Activated B cell treated with CpG ODN at 0.5 μM for 24 hours (primary cell): ENCODE measurements around the gene LAMC3. TPM values are rescaled to one million over a fixed set of nuclear protein-coding genes. Genes with fewer than 3 reads are reported as not detected.
"Not testable (repeated sequence)": the region's sequence is repeated elsewhere in the genome, so short reads cannot be mapped to it uniquely, and the experiment has no call there.

Source experiments
- ATAC-seq: fragments of 200-7000 bp; cut with Tn5 transposase; one replicate; pipeline ENCODE4 v1.10.0; 2021; ENCODE audit warnings: low read depth, mild to moderate bottlenecking, moderate library complexity
- CTCF ChIA-PET: fragments of 350-600 bp; sonication (Branson Sonifier 250); formaldehyde crosslinking; loops from one replicate; lab custom pipeline; 2021; ENCODE audit warnings: antibody characterized with exemption; lab: Charles Lee
- POLR2A ChIA-PET: fragments of 350-600 bp; sonication (Branson Sonifier 250); formaldehyde crosslinking; loops from one replicate; lab custom pipeline; 2021; ENCODE audit warnings: antibody characterized with exemption; lab: Charles Lee
- DNase-seq: peaks from one replicate; pipeline ENCODE4 v3.0.0; 2022
- H3K27ac Mint-ChIP-seq: one replicate; pipeline ENCODE4 v1.8.0; 2020; ENCODE audit warnings: mixed read lengths
- H3K27me3 Mint-ChIP-seq: one replicate; pipeline ENCODE4 v1.8.0; 2021; ENCODE audit warnings: mixed read lengths
- H3K36me3 Mint-ChIP-seq: one replicate; pipeline ENCODE4 v1.8.0; 2021; ENCODE audit warnings: low read depth, mixed read lengths
- H3K4me1 Mint-ChIP-seq: one replicate; pipeline ENCODE4 v1.8.0; 2021; ENCODE audit warnings: mixed read lengths
- H3K4me3 Mint-ChIP-seq: one replicate; pipeline ENCODE4 v1.8.0; 2020; ENCODE audit warnings: mild to moderate bottlenecking, mixed read lengths
- H3K9me3 Mint-ChIP-seq: one replicate; pipeline ENCODE4 v1.8.0; 2020; ENCODE audit warnings: mixed read lengths
- CTCF ChIP-seq: fragments of 200-600 bp; IDR thresholded peaks from one replicate; pipeline ENCODE4 v1.8.0; 2022; ENCODE audit warnings: antibody characterized with exemption, mild to moderate bottlenecking
- intact Hi-C: fragments of 100-400 bp; cut with micrococcal nuclease; formaldehyde crosslinking; loops from one replicate; pipeline ENCODE4 v1.15.1; 2024
- total RNA-seq: library from RNA; stranded (reverse); gene quantifications from 2 replicates; pipeline ENCODE4 v1.2.3, GENCODE V29; 2022

Gene LAMC3
- total RNA-seq, 1 donor from 2014 or later: not detected

GRCh38 chr9:131031005-131031641, 22.1 kb downstream of the LAMC3 start:
- Mint-ChIP-seq H3K36me3 (no peaks in the 10 kb centered on the region), H3K27ac (no peak overlapping the region), H3K9me3 (no peaks in the 10 kb centered on the region), H3K27me3 (no peaks in the 10 kb centered on the region), H3K4me1 (no peaks in the 10 kb centered on the region), H3K4me3 (no peak overlapping the region)
- TF ChIP-seq CTCF: no peak
- ATAC-seq (no peak), DNase-seq (no peak)
- CTCF ChIA-PET: interaction anchor here (1.1 to 1.5 kb wide), 2 partner anchors 15 to 161 kb away, joined by 3 read pairs; no protein-coding TSS in a partner anchor
- POLR2A ChIA-PET: no interaction called here
- intact Hi-C loops: no loop called here

GRCh38 chr9:131031642-131032005, 22.6 kb downstream of the LAMC3 start:
- Mint-ChIP-seq H3K36me3 (no peaks in the 10 kb centered on the region), H3K27ac (no peak overlapping the region), H3K4me3 (no peak overlapping the region), H3K9me3 (no peaks in the 10 kb centered on the region), H3K4me1 (no peaks in the 10 kb centered on the region), H3K27me3 (no peaks in the 10 kb centered on the region)
- CTCF ChIA-PET: interaction anchor here (1.1 to 1.5 kb wide), 2 partner anchors 15 to 162 kb away, joined by 3 read pairs; no protein-coding TSS in a partner anchor
- no peak for ATAC-seq
- no peak for DNase-seq
- intact Hi-C loops: no loop called here
- POLR2A ChIA-PET: no interaction called here
- TF ChIP-seq CTCF: no peak

GRCh38 chr9:131032384-131032783, 23.4 kb downstream of the LAMC3 start:
- ATAC-seq: no peak
- TF ChIP-seq CTCF: no peak
- Mint-ChIP-seq H3K4me1 (no peaks in the 10 kb centered on the region), H3K9me3 (no peaks in the 10 kb centered on the region), H3K4me3 (no peak overlapping the region), H3K27ac (no peak overlapping the region), H3K27me3 (peaks cover under 1% of the 10 kb centered on the region), H3K36me3 (no peaks in the 10 kb centered on the region)
- intact Hi-C loops: no loop called here
- ChIA-PET POLR2A (no interaction called here), CTCF (no interaction called here)
- no peak for DNase-seq

- H3K4me3 Mint-ChIP-seq: no peak overlapping the region
- DNase-seq: no peak
- H3K27ac Mint-ChIP-seq: no peak overlapping the region
- no peak for ATAC-seq
- peaks cover 6% of the 10 kb centered on the region for H3K27me3 Mint-ChIP-seq
- intact Hi-C loops: no loop called here
- no peak for TF ChIP-seq CTCF
- H3K36me3 Mint-ChIP-seq: no peaks in the 10 kb centered on the region
- H3K4me1 Mint-ChIP-seq: no peaks in the 10 kb centered on the region
- ChIA-PET CTCF (no interaction called here), POLR2A (no interaction called here)
- no peaks in the 10 kb centered on the region for H3K9me3 Mint-ChIP-seq
Measured at GRCh38 chr9:131033269-131034224, 24.6 kb downstream of the LAMC3 start.

GRCh38 chr9:131034268-131034667, 25.3 kb downstream of the LAMC3 start:
- Mint-ChIP-seq H3K36me3 (no peaks in the 10 kb centered on the region), H3K4me1 (no peaks in the 10 kb centered on the region), H3K27ac (no peak overlapping the region), H3K9me3 (no peaks in the 10 kb centered on the region), H3K27me3 (peaks cover 8% of the 10 kb centered on the region), H3K4me3 (no peak overlapping the region)
- ATAC-seq: no peak
- intact Hi-C loops: no loop called here
- ChIA-PET POLR2A (no interaction called here), CTCF (no interaction called here)
- DNase-seq: no peak
- TF ChIP-seq CTCF: no peak

- CTCF ChIA-PET, H3K27ac Mint-ChIP-seq, intact Hi-C loops, H3K4me3 Mint-ChIP-seq, DNase-seq, POLR2A ChIA-PET, H3K9me3 Mint-ChIP-seq, ATAC-seq, H3K36me3 Mint-ChIP-seq, H3K4me1 Mint-ChIP-seq, H3K27me3 Mint-ChIP-seq: not testable (repeated sequence)
Measured at GRCh38 chr9:131034749-131035148, 25.8 kb downstream of the LAMC3 start.
